ENCODE results near the gene TUT4.

TUT4 gene

GRCh38 chr1:52403566-52404115, 149.3 kb downstream of the TUT4 start:
- DNase-seq (ENCODE audit: low read depth) = peak; percentile 22

- DNase-seq (ENCODE audit: low read depth) = no peak
Observed at GRCh38 chr1:52402860-52403240, 150.0 kb downstream of the TUT4 start.

DNA sequence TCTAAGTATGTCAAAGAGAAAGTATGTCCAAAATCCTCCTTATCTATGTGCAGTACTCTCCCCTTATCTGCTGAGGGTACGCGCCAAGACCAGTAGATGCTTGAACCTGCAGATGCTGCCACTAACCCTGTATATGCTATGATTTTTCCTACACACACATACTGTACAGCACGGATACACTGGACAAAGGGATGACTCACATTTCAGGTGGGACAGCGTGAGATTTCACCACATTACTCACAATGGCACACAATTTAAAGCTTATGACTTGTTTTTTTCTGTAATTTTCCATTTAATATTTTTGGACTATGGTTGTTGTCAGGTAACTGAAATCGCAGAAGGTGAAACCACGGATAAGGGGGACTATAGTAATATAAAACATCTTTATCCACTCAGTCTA, 152.8 kb downstream of the TUT4 start:
- DNase-seq (ENCODE audit: low read depth) = no peak

GRCh38 chr1:52399629-52400028, 153.3 kb downstream of the TUT4 start:
- DNase-seq (ENCODE audit: low read depth) = no peak

- DNase-seq (ENCODE audit: low read depth) = no peak
Observed at GRCh38 chr1:52393174-52393573, 159.7 kb downstream of the TUT4 start.

- DNase-seq (ENCODE audit: low read depth) = no peak
Observed at GRCh38 chr1:52386458-52386857, 166.4 kb downstream of the TUT4 start.

- no peak for DNase-seq (ENCODE audit: low read depth)
Observed at GRCh38 chr1:52385376-52385775, 167.5 kb downstream of the TUT4 start.
